OCI-LY1 (cell line): Measurements from ENCODE around the gene FBXO46.
A peak's percentile ranks its signal among the peaks of the same experiment; 100 is the strongest.

Source experiments
- H2AFZ ChIP-seq: fragments of 200-600 bp; sonication (generic), shearing (Covaris generic); 2 replicates; pipeline ENCODE4 v1.6.0; 2014; ENCODE audit warnings: antibody characterized with exemption, mild to moderate bottlenecking, low read length
- H3F3A ChIP-seq: fragments of 200-600 bp; sonication (generic), shearing (Covaris generic); 2 replicates; pipeline ENCODE4 v1.6.0; 2014; ENCODE audit warnings: mild to moderate bottlenecking, antibody characterized with exemption, low read length, moderate library complexity; ENCODE audit not compliant: insufficient read depth
- H3K27ac ChIP-seq: fragments of 200-600 bp; sonication (generic); 2 replicates; pipeline ENCODE4 v1.5.1; 2014; ENCODE audit warnings: low read length, mixed run types, mild to moderate bottlenecking, low read depth; ENCODE audit not compliant: poor library complexity, severe bottlenecking
- H3K27me3 ChIP-seq: fragments of 200-600 bp; sonication (generic); 2 replicates; pipeline ENCODE4 v1.6.0; 2014; ENCODE audit warnings: antibody characterized with exemption, mild to moderate bottlenecking, low read length, moderate library complexity; ENCODE audit not compliant: insufficient read depth
- H3K36me3 ChIP-seq: fragments of 200-600 bp; sonication (generic); 2 replicates; pipeline ENCODE4 v1.6.1; 2014; ENCODE audit warnings: mild to moderate bottlenecking, antibody characterized with exemption, low read length, moderate library complexity, mixed read lengths; ENCODE audit not compliant: insufficient read depth
- H3K4me1 ChIP-seq: fragments of 200-600 bp; sonication (generic); 2 replicates; pipeline ENCODE4 v1.5.1; 2014; ENCODE audit warnings: mild to moderate bottlenecking, low read length, moderate library complexity; ENCODE audit not compliant: insufficient read depth, severe bottlenecking
- H3K4me2 ChIP-seq: fragments of 200-600 bp; sonication (generic), shearing (Covaris generic); 2 replicates; pipeline ENCODE4 v1.6.1; 2014; ENCODE audit warnings: low read length
- H3K4me3 ChIP-seq: fragments of 200-600 bp; sonication (generic); 2 replicates; pipeline ENCODE4 v1.5.1; 2014; ENCODE audit warnings: low read length, low read depth, mild to moderate bottlenecking, mixed read lengths; ENCODE audit not compliant: poor library complexity, severe bottlenecking
- H3K79me2 ChIP-seq: fragments of 200-600 bp; shearing (Covaris generic); 2 replicates; pipeline ENCODE4 v1.6.1; 2016; ENCODE audit warnings: mixed run types, low read length, mixed read lengths; ENCODE audit not compliant: insufficient read depth
- H3K9ac ChIP-seq: fragments of 200-600 bp; sonication (generic), shearing (Covaris generic); 2 replicates; pipeline ENCODE4 v1.6.1; 2014; ENCODE audit warnings: mild to moderate bottlenecking, low read length, mixed read lengths
- H3K9me2 ChIP-seq: fragments of 200-600 bp; sonication (generic), shearing (Covaris generic); 2 replicates; pipeline ENCODE4 v1.6.1; 2014; ENCODE audit warnings: low read depth, mild to moderate bottlenecking, low read length, mixed read lengths
- H3K9me3 ChIP-seq: fragments of 200-600 bp; shearing (Covaris generic); 2 replicates; pipeline ENCODE4 v1.6.1; 2014; ENCODE audit warnings: low read length, mixed read lengths
- H4K20me1 ChIP-seq: fragments of 200-600 bp; sonication (generic), shearing (Covaris generic); 2 replicates; pipeline ENCODE4 v1.6.0; 2016; ENCODE audit warnings: mild to moderate bottlenecking, low read length; ENCODE audit not compliant: insufficient read depth
- EZH2 ChIP-seq: fragments of 200-600 bp; sonication (generic), shearing (Covaris generic); IDR thresholded peaks from 2 replicates; pipeline ENCODE4 v1.8.0; 2017; ENCODE audit warnings: borderline replicate concordance, mixed run types, mild to moderate bottlenecking, antibody characterized with exemption, low read length, moderate library complexity, mixed read lengths
- TF ChIP-seq, protein P1 (sequence below): fragments of 200-600 bp; sonication (generic), shearing (Covaris generic); IDR thresholded peaks from 2 replicates; pipeline ENCODE4 v1.5.1; 2017; ENCODE audit warnings: mild to moderate bottlenecking, antibody characterized with exemption, low read length, moderate library complexity, mixed read lengths

The FBXO46 gene

GRCh38 chr19:45682117-45682516 is 48.6 kb downstream of the FBXO46 start:
- Histone ChIP-seq H3K27ac (no peak overlapping the region), H3K79me2 (no peaks in the 10 kb centered on the region), H3K27me3 (no peaks in the 10 kb centered on the region), H3F3A (no peaks in the 10 kb centered on the region), H3K4me3 (peak overlapping the region; percentile 53), H3K4me1 (peaks cover 24% of the 10 kb centered on the region), H4K20me1 (no peaks in the 10 kb centered on the region), H2AFZ (no peak overlapping the region), H3K4me2 (peak overlapping the region; percentile 76), H3K9me2 (no peaks in the 10 kb centered on the region), H3K36me3 (peaks cover 36% of the 10 kb centered on the region), H3K9me3 (no peaks in the 10 kb centered on the region), H3K9ac (peak overlapping the region; percentile 54; the same call in 1 of the 2 replicates)
- TF ChIP-seq EZH2, result no peak
- TF ChIP-seq, protein P1, sequence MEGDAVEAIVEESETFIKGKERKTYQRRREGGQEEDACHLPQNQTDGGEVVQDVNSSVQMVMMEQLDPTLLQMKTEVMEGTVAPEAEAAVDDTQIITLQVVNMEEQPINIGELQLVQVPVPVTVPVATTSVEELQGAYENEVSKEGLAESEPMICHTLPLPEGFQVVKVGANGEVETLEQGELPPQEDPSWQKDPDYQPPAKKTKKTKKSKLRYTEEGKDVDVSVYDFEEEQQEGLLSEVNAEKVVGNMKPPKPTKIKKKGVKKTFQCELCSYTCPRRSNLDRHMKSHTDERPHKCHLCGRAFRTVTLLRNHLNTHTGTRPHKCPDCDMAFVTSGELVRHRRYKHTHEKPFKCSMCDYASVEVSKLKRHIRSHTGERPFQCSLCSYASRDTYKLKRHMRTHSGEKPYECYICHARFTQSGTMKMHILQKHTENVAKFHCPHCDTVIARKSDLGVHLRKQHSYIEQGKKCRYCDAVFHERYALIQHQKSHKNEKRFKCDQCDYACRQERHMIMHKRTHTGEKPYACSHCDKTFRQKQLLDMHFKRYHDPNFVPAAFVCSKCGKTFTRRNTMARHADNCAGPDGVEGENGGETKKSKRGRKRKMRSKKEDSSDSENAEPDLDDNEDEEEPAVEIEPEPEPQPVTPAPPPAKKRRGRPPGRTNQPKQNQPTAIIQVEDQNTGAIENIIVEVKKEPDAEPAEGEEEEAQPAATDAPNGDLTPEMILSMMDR, result no peak

GRCh38 chr19:45681391-45682015 is 49.2 kb downstream of the FBXO46 start:
- no peaks in the 10 kb centered on the region for H3K27me3 ChIP-seq
- H3K79me2 ChIP-seq, result no peaks in the 10 kb centered on the region
- H3K9me2 ChIP-seq, result no peaks in the 10 kb centered on the region
- H3K9ac ChIP-seq, result peak overlapping the region; percentile 54; the same call in 1 of the 2 replicates
- H3K9me3 ChIP-seq, result no peaks in the 10 kb centered on the region
- H2AFZ ChIP-seq, result no peak overlapping the region
- H3K4me1 ChIP-seq, result peaks cover 29% of the 10 kb centered on the region
- TF ChIP-seq, protein P1, result peak; percentile 82
- no peak for TF ChIP-seq EZH2
- no peak overlapping the region for H3K27ac ChIP-seq
- peak overlapping the region; percentile 53 for H3K4me3 ChIP-seq
- peaks cover 31% of the 10 kb centered on the region for H3K36me3 ChIP-seq
- H4K20me1 ChIP-seq, result no peaks in the 10 kb centered on the region
- H3K4me2 ChIP-seq, result peak overlapping the region; percentile 76
- H3F3A ChIP-seq, result no peaks in the 10 kb centered on the region

DNA sequence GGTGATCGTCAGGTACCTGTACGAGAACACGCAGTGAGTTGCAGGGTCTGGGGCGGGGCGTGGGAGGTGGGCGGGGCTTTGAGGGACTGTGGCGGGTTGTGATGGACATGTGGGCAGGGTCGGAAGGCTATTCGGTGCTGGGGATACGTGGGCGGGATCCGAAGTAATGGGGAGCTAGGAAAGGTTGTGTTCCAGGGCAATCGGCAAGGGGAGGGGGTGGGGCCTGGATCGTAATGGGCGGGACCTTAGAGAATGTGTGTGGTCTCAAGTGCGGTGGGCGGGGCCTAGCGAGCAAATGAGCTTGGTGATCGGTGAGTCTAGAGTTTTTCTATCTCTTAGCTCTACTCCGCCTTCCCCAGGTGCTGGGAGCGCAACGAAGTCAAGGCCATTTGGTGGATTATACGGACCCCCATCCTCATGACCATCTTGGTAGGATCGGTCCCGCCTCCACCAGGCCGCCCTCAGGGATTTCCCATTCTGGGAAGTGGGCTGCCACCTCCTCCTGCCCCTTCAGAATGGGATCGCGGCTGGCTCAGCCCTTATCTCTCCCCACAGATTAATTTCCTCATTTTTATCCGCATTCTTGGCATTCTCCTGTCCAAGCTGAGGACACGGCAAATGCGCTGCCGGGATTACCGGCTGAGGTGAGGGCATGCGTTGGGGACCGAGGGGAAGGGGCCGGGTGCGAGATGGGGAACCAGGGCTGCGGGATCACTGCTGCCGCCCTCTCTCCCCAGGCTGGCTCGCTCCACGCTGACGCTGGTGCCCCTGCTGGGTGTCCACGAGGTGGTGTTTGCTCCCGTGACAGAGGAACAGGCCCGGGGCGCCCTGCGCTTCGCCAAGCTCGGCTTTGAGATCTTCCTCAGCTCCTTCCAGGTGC is 53.1 kb downstream of the FBXO46 start:
- no peaks in the 10 kb centered on the region for H4K20me1 ChIP-seq
- TF ChIP-seq, protein P1, result no peak; the same call in 1 of the 2 replicates
- TF ChIP-seq EZH2, result no peak
- no peak overlapping the region for H3K27ac ChIP-seq
- no peaks in the 10 kb centered on the region for H3F3A ChIP-seq
- H3K27me3 ChIP-seq, result no peaks in the 10 kb centered on the region
- H3K9me3 ChIP-seq, result no peaks in the 10 kb centered on the region
- peak overlapping the region; percentile 66 for H3K4me2 ChIP-seq
- no peaks in the 10 kb centered on the region for H3K9me2 ChIP-seq
- H3K4me3 ChIP-seq, result peak overlapping the region; percentile 52
- H3K9ac ChIP-seq, result peak overlapping the region; percentile 41; the same call in 1 of the 2 replicates
- H3K36me3 ChIP-seq, result no peaks in the 10 kb centered on the region
- no peaks in the 10 kb centered on the region for H3K79me2 ChIP-seq
- peaks cover 34% of the 10 kb centered on the region for H3K4me1 ChIP-seq
- no peak overlapping the region for H2AFZ ChIP-seq
